RKO (cell line): ENCODE measurements around the gene KLK7.

Experiments used
- DNase-seq: peaks from one replicate; pipeline ENCODE4 v3.0.0-alpha.2; 2016; ENCODE audit warnings: low spot score

Gene KLK7

GRCh38 chr19:50932018-50932689, 51.6 kb downstream of the KLK7 start:
- DNase-seq = no peak

DNA sequence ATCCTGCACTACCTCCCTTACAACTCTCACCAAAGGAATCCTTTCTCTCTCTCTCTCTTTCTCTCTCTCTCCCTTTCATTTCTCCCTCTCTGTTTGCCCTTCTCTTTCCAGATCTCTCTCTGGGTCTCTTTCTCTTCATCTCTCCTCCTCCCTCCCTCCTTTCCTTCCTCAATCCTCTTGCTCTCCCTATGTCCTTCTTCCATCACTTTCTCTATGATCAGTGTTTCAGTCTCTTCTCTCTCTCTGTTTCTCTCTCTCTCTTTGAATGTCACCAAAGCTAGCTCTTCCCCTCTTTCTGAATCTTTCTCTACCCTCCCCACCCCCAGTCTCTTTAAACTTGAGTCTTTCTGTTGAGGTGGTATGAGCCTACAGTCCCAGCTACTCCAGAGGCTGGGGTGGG, 52.7 kb downstream of the KLK7 start:
- DNase-seq = no peak

- DNase-seq = no peak
Observed at GRCh38 chr19:50928831-50929230, 54.9 kb downstream of the KLK7 start.
